ENCODE results near the gene SORCS1. TPM values are rescaled to one million over a fixed set of nuclear protein-coding genes. Genes with fewer than 3 reads are reported as not detected.

Gene SORCS1
- total and polyA plus RNA-seq, 4 donors, result 0.08 to 0.21 (median 0.09) TPM; not detected in 1

DNA sequence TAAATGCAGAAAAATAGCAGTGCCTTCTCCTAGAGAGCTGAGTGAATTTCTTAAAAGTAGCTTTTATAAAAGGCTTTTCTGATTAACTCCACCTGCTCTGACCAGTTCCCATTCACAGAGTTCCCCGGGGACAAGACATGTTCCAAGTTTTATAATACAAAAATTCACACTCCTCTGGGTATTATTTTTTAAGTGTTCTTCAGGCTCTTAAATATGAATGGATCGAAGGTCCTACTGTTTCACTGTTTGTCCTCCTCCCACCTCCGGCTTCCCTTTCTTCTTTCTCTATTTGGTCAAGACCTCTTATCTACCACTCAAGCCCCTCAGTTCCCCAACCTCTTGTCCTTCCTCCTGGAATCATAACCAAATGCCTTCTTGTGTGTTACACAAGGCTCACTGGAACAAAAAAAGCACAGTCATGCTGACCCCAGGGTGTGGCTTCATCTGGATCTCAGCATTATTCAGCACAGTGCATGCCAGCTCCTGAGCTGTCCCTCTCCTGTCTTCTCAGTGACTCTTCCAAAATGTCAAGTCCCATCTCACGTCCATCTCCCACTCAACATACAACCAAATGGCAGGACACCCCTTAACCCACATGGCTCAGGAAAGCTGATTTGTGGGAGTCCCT is 222.4 kb downstream of the SORCS1 start (continued):
- no peak for TF ChIP-seq CTCF (IDR thresholded peaks at IDR 0.05; ENCODE audit: low read depth, low read length, missing input control)
- no peak for TF ChIP-seq GABPA (IDR thresholded peaks at IDR 0.05 in 1 of 2, conservative IDR thresholded peaks at IDR 0.05 in 1 of 2)
- no peak for TF ChIP-seq FOXA1 (IDR thresholded peaks at IDR 0.05)
- TF ChIP-seq FOXA2 (IDR thresholded peaks at IDR 0.05), result no peak

- no peak for DNase-seq (ENCODE audit: low spot score)
Measured at GRCh38 chr10:106941297-106942034, 223.0 kb downstream of the SORCS1 start.

More at GRCh38 chr10:106941297-106942034, 223.0 kb downstream of the SORCS1 start:
- 42% methylated on average over 5 of the region's 5 CpGs for WGBS
- Histone ChIP-seq H3K9ac (ENCODE audit: low read depth in 1 of 2, low read length in 2 of 2) (no peak overlapping the region), H3K4me1 (ENCODE audit: control insufficient read depth in 4 of 4, insufficient read depth in 4 of 4, low read length in 3 of 4) (peaks cover 0 to 4% (median 2%) of the 10 kb centered on the region in 4 donors), H3K9me3 (ENCODE audit: control insufficient read depth in 4 of 4, low read length in 3 of 4) (no peaks in the 10 kb centered on the region), H3K36me3 (ENCODE audit: control insufficient read depth in 4 of 4, insufficient read depth in 3 of 4, low read depth in 1 of 4, low read length in 3 of 4) (no peaks in the 10 kb centered on the region), H3K27ac (ENCODE audit: low read depth in 1 of 2, low read length in 2 of 2) (no peak overlapping the region), H3K4me3 (ENCODE audit: low read depth in 1 of 3, low read length in 3 of 3) (no peak overlapping the region), H3K27me3 (ENCODE audit: control insufficient read depth in 4 of 4, insufficient read depth in 4 of 4, low read length in 3 of 4) (no peaks in the 10 kb centered on the region)
- TF ChIP-seq MAX (IDR thresholded peaks at IDR 0.05) (peak; percentile 53), SP1 (IDR thresholded peaks at IDR 0.05) (peak; percentile 44), RAD21 (IDR thresholded peaks at IDR 0.05) (peak in 1 of 2 donors; percentile 48), HNF4A (conservative IDR thresholded peaks at IDR 0.05) (peak; percentile 50 to 65), REST (IDR thresholded peaks at IDR 0.05) (no peak), ATF3 (IDR thresholded peaks at IDR 0.05) (no peak), RXRA (IDR thresholded peaks at IDR 0.05) (peak; percentile 62 to 67), NR2F2 (IDR thresholded peaks at IDR 0.05) (peak; percentile 22), YY1 (IDR thresholded peaks at IDR 0.05) (peak; percentile 38), JUND (IDR thresholded peaks at IDR 0.05) (peak in 1 of 2 donors; percentile 11), CTCF (IDR thresholded peaks at IDR 0.05; ENCODE audit: low read depth, low read length, missing input control) (no peak), GABPA (IDR thresholded peaks at IDR 0.05 in 1 of 2, conservative IDR thresholded peaks at IDR 0.05 in 1 of 2) (no peak)
